ENCODE measurements around the gene CNRIP1. TPM values are rescaled to one million over a fixed set of nuclear protein-coding genes. Genes with fewer than 3 reads are reported as not detected.

CNRIP1 gene
- total RNA-seq, 2 experiments from 2014 or later: not detected

DNA sequence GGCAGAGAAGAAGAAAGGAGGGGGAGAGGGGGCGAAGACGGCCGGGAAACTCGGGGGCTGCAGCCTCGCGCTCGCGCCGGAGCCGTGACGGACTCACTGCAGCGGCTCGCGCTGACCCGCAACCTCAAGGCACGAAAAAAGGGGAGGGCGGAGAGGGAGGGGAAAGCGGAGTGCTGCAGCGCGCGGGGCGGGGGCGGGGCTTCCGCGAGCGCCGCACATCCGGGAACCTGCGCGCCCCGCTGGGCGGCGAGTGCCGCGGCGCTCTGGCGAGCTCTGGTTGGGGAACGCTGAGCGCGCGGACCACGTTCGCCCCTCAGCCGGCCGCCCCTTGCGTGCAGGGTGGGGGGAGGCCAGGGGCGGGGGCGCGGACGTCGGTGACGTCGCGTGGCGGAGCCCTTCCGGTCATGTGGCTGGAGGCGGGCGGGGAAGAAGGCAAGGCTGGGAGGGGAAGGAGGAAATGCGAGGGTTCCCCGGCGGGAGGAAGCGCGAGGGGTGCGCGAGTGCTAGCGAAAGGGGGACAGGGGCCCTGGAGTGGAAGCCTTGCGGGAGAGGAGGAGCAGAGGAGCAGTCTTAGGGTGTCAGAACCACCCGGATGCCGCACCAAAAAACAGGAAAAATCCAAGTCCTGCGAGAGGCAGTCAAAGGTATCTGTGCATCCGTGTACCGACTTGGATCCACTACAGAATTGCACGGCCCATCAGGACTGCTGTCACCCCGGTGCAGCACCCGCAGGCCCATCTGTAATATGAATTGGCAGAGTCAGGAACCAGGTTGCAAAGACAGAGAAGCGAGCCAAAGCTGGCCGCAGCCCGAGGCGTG, 67.1 kb downstream of the CNRIP1 start, which contains the start of gene PPP3R1:
PPP3R1 (minus strand) TSS at position 133 of the 819 bp plus-strand sequence. CDS start 405 bp downstream, outside the sequence.
- H3K36me3 Mint-ChIP-seq (ENCODE audit: low read depth): peaks cover 20% of the 10 kb centered on the region
- H3K27ac Mint-ChIP-seq: peak within 1 kb of the TSS; percentile 98
- DNase-seq: peak; percentile 96
- ChIA-PET POLR2A (interaction anchor here (0.6 to 5.2 kb wide), 24 partner anchors 9 to 480 kb away, joined by 3 to 43 read pairs (median 4); partner anchors contain the start of genes APLF, C1D, FBXO48 and PNO1), CTCF (interaction anchor here (0.9 to 2.9 kb wide), 5 partner anchors 27 to 189 kb away, joined by 3 to 12 read pairs (median 3); no protein-coding TSS in a partner anchor)
- no peaks in the 10 kb centered on the region for H3K9me3 Mint-ChIP-seq
- no peaks in the 10 kb centered on the region for H3K27me3 Mint-ChIP-seq
- peaks cover 41% of the 10 kb centered on the region for H3K4me1 Mint-ChIP-seq
- H3K4me3 Mint-ChIP-seq: peak within 1 kb of the TSS; percentile 98

DNA sequence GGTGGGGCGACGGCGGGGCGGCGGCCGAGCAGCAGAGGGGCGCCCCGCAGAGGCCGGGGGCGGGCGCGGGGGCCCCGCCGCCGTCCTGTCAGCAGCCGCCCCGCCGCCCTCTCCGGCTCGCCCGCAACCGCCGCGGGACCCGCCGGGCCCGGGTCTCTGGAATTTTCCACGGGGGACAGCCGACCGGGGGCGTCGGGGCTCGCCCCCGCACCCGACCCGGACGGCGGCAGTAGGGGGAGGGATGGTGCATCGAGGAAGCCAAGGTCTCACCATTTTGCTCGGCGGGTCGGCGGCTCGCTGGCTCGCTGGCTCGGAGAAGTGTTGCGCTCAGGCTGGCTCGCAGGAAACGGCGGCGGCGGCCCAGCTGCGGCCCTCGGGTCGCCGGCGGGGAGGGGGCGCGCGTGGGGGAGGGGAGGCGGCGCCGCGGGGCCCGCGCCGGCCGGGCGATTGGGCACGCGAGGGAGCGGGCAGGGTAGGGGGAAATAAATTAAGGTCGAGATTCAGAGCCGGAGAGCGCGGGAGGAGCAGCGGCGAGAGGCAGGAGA, 67.8 kb downstream of the CNRIP1 start:
- H3K9me3 Mint-ChIP-seq: no peaks in the 10 kb centered on the region
- CTCF ChIA-PET: interaction anchor here (0.9 to 3.3 kb wide), 5 partner anchors 45 to 56 kb away, joined by 3 to 28 read pairs (median 3); no protein-coding TSS in a partner anchor
- H3K4me3 Mint-ChIP-seq: peak overlapping the region; percentile 98
- H3K36me3 Mint-ChIP-seq (ENCODE audit: low read depth): peaks cover 20% of the 10 kb centered on the region
- POLR2A ChIA-PET: interaction anchor here (0.8 to 5.2 kb wide), 17 partner anchors 16 to 215 kb away, joined by 3 to 43 read pairs (median 4); partner anchors contain the start of genes APLF, FBXO48 and PNO1
- H3K4me1 Mint-ChIP-seq: peaks cover 41% of the 10 kb centered on the region
- H3K27ac Mint-ChIP-seq: peak overlapping the region; percentile 98
- DNase-seq: peak; percentile 51
- H3K27me3 Mint-ChIP-seq: no peaks in the 10 kb centered on the region

DNA sequence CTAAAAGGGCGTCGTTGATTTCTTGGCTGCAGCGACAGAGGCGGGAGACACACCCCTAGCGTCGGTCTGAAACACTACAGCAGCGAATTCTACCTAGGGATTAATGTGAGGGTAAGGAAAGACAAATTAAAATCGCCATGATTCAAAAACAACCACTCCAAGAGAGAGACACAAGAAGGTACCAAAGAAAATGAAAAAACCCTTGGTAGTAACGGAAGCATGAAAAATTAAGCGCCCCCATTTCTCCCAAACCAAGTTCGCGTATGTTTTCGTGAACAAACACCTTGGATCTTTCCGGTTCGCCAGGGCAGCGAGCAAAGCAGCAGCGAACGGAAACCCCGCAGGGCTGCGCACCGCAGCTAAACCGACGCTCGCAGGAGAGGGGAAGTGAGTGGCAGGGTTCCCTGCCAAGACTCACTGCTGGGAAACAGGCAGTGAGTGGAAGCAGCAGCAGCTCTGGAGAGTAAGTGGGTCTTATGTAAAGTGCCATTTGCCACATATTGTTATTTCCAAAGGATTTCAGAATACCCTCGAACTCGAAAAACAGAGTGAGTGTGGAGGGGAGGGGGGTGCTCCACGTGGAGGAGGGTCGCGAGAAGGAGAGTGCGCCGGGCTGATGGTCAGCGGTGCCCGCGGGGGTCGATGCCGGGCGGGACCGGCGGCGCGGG, 68.4 kb downstream of the CNRIP1 start:
- peaks cover 20% of the 10 kb centered on the region for H3K36me3 Mint-ChIP-seq (ENCODE audit: low read depth)
- peaks cover 39% of the 10 kb centered on the region for H3K4me1 Mint-ChIP-seq
- ChIA-PET POLR2A (interaction anchor here (0.8 to 5.2 kb wide), 7 partner anchors 15 to 215 kb away, joined by 3 to 43 read pairs (median 5); partner anchors contain the start of genes FBXO48 and PNO1), CTCF (interaction anchor here (0.9 to 3.3 kb wide), 4 partner anchors 44 to 55 kb away, joined by 3 to 28 read pairs (median 3); no protein-coding TSS in a partner anchor)
- no peaks in the 10 kb centered on the region for H3K9me3 Mint-ChIP-seq
- H3K27me3 Mint-ChIP-seq: no peaks in the 10 kb centered on the region
- peak overlapping the region; percentile 89 for H3K4me3 Mint-ChIP-seq
- DNase-seq: peak; percentile 83
- H3K27ac Mint-ChIP-seq: peak overlapping the region; percentile 98

DNA sequence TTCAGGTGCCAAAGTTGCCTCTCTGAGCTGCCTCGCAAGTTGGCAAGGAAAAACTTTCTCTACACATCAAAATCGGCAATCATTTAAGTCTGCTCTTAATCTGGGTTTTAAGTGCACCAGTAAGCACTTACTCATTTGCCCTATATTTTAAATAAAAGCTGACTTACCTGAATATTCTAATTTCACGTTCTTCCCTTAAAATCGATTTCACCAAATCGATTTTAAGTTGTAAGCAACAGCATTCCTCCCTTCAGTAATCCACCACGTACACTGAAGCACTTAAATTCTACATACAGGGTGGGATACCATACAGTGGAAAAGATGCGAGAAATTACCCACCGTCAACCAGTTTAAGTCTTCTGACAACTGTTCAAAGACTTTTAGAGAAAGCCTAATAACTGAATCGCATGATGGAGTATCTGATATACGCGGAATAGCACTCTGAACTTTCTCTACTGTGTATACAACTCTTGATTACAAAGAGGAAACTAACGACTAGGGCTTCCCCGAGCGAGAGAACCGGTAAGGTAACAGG, 69.0 kb downstream of the CNRIP1 start:
- POLR2A ChIA-PET: interaction anchor here (0.7 to 5.2 kb wide), 7 partner anchors 15 to 483 kb away, joined by 3 to 43 read pairs (median 4); partner anchors contain the start of genes FBXO48 and PNO1
- Mint-ChIP-seq H3K36me3 (ENCODE audit: low read depth) (peaks cover 20% of the 10 kb centered on the region), H3K4me1 (peaks cover 34% of the 10 kb centered on the region), H3K9me3 (no peaks in the 10 kb centered on the region), H3K27ac (peak overlapping the region; percentile 98), H3K4me3 (peak overlapping the region; percentile 89), H3K27me3 (no peaks in the 10 kb centered on the region)
- CTCF ChIA-PET: interaction anchor here (0.7 to 3.3 kb wide), 8 partner anchors 44 to 123 kb away, joined by 3 to 28 read pairs (median 3); partner anchors contain the start of gene PNO1
- DNase-seq: no peak

DNA sequence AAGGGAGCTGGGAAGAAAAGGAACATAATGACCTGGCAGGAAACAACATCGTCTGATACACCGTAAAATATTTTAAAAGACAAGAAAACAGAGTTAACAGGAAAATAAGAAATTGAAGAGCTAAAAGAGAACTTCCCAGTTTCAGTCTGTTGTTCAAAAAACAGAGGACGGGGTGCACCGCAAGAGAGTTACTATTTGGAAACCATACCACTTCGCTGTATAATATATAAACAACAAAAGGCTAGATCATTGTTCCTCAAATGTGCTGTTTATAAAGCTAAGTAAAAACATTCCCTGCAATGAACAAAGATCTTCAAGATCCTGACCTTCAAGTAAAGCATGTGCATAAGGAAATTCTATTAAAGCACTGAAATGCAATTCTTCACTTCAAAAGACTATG, 69.6 kb downstream of the CNRIP1 start:
- H3K4me1 Mint-ChIP-seq: peaks cover 31% of the 10 kb centered on the region

DNA sequence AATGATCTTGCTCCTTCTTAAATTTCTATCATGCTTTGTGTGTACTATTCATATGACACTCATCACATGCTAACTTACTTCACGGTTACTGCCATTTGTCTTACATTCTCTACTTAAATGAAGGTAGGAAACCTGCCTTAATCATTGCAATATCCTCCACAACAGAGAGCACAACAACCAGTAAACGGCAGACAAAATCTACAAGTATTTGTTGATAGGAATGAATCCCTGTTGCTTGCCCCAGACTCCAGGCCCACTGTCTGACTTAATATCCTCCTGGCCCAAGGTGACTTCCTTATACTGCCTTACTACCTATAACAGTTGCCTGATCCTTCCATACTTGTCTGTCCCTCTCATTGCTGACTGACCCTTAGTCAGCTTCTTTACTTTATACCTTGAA, 70.9 kb downstream of the CNRIP1 start:
- no peak overlapping the region for H3K27ac Mint-ChIP-seq
- no peaks in the 10 kb centered on the region for H3K9me3 Mint-ChIP-seq
- H3K27me3 Mint-ChIP-seq: no peaks in the 10 kb centered on the region
- no peak overlapping the region for H3K4me3 Mint-ChIP-seq
- peaks cover 18% of the 10 kb centered on the region for H3K4me1 Mint-ChIP-seq
- DNase-seq: no peak
- peaks cover 20% of the 10 kb centered on the region for H3K36me3 Mint-ChIP-seq (ENCODE audit: low read depth)
- CTCF ChIA-PET: interaction anchor here (0.7 to 3.3 kb wide), 3 partner anchors 53 to 157 kb away, joined by 3 to 28 read pairs (median 4); partner anchors contain the start of gene PNO1
- POLR2A ChIA-PET: no interaction called here

More for the DNA sequence above, 69.6 kb downstream of the CNRIP1 start:
- CTCF ChIA-PET: interaction anchor here (0.7 to 3.3 kb wide), 5 partner anchors 47 to 123 kb away, joined by 3 to 28 read pairs (median 4); partner anchors contain the start of gene PNO1
- Mint-ChIP-seq H3K9me3 (no peaks in the 10 kb centered on the region), H3K4me3 (peak overlapping the region; percentile 89), H3K36me3 (ENCODE audit: low read depth) (peaks cover 20% of the 10 kb centered on the region), H3K27me3 (no peaks in the 10 kb centered on the region), H3K27ac (peak overlapping the region; percentile 98)
- POLR2A ChIA-PET: interaction anchor here (0.7 to 5.2 kb wide), 4 partner anchors 22 to 483 kb away, joined by 3 to 43 read pairs (median 4); partner anchors contain the start of genes FBXO48 and PNO1
- no peak for DNase-seq

DNA sequence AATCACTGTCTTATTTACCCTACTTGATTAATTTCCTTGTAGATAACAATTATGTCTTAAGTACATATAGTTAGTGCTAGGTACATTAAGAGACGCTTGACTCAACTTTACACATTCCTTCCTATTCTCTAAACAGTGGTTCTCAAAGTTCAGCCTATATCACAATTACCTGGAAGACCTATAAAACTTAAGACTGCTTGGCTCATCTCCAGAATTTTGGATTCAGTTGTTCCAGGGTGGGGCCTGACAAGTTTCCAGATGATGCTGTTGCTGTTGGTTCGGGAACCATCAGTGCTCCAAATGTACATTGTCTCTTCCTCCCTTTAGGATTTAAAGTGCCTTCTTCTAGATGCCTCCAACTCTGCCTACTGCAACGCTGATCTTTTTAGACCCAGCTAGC, 71.4 kb downstream of the CNRIP1 start:
- peaks cover 15% of the 10 kb centered on the region for H3K4me1 Mint-ChIP-seq
- DNase-seq: no peak
- no peak overlapping the region for H3K27ac Mint-ChIP-seq
- peaks cover 18% of the 10 kb centered on the region for H3K36me3 Mint-ChIP-seq (ENCODE audit: low read depth)
- H3K9me3 Mint-ChIP-seq: no peaks in the 10 kb centered on the region
- no peak overlapping the region for H3K4me3 Mint-ChIP-seq
- ChIA-PET CTCF (interaction anchor here (3.3 kb wide), 1 partner anchor 52 kb away, joined by 28 read pairs; no protein-coding TSS in a partner anchor), POLR2A (no interaction called here)
- no peaks in the 10 kb centered on the region for H3K27me3 Mint-ChIP-seq

DNA sequence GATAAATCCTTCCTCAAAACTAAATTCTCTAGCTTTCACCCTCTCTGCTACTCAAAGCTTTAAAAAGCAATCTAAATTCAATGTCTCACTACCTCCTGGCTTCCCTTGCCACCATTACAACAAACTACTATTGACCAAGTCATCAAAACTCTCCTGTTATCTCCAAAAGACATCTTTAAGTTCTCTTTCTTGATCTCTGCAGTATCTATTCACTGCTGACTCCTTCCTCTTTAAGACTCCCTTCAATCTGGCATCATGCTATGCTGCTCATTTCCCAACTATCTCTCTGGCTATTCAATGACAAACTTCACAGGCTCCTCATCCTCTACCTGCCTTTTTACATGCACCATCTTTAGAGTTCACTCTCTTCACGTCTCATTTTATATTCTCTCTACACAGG, 73.4 kb downstream of the CNRIP1 start:
- ChIA-PET POLR2A (interaction anchor here (1.0 kb wide), 2 partner anchors 43 to 51 kb away, joined by 3 read pairs; no protein-coding TSS in a partner anchor), CTCF (interaction anchor here (1.0 to 1.8 kb wide), 4 partner anchors 36 to 54 kb away, joined by 3 to 5 read pairs (median 4); no protein-coding TSS in a partner anchor)
- Mint-ChIP-seq H3K36me3 (ENCODE audit: low read depth) (peaks cover 16% of the 10 kb centered on the region), H3K4me1 (peaks cover 16% of the 10 kb centered on the region), H3K27me3 (no peaks in the 10 kb centered on the region), H3K9me3 (no peaks in the 10 kb centered on the region), H3K27ac (no peak overlapping the region), H3K4me3 (no peak overlapping the region)
- no peak for DNase-seq

DNA sequence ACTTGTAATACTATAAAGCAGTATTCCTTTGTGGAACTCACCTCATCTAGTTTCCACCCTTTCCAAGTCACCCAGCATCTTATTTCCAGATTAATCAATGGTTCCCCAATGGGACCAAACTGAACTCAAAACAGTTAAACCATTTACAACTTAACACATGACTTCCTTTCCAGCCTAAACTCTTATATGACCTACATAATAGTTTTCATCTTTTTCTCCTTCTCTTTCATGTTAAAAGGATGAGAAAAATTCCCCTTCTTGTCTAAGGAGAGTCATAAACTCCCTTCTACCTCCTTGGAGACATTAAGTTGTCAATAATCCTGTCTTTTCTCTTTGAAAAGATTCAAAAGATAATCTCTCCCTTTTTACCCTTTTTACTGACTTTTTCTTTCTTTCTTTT, 74.1 kb downstream of the CNRIP1 start:
- ChIA-PET POLR2A (interaction anchor here (1.0 kb wide), 1 partner anchor 42 kb away, joined by 3 read pairs; no protein-coding TSS in a partner anchor), CTCF (interaction anchor here (1.0 to 4.0 kb wide), 4 partner anchors 37 to 53 kb away, joined by 3 to 13 read pairs (median 4); no protein-coding TSS in a partner anchor)
- Mint-ChIP-seq H3K27me3 (no peaks in the 10 kb centered on the region), H3K9me3 (no peaks in the 10 kb centered on the region), H3K4me1 (peaks cover 20% of the 10 kb centered on the region), H3K4me3 (no peak overlapping the region), H3K27ac (no peak overlapping the region), H3K36me3 (ENCODE audit: low read depth) (peaks cover 11% of the 10 kb centered on the region)
- no peak for DNase-seq

DNA sequence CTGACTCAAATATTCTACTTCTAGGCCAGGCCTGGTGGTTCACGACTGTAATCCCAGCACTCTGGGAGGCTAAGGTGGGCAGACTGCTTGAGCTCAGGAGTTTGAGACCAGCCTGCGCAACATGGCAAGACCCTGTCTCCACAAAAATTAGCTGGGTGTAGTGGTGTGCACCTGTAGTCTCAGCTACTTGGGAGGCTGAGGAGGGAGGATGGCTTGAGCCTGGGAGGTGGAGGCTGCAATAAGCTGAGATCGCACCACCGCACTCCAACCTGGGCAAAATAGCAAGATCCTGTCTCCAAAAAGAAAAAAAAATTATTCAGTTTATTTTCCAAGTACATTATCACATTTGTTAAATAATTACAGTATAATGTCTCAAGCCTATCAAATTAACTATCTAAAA, 74.7 kb downstream of the CNRIP1 start:
- H3K4me3 Mint-ChIP-seq: no peak overlapping the region
- ChIA-PET POLR2A (interaction anchor here (0.7 kb wide), 1 partner anchor 40 kb away, joined by 3 read pairs; no protein-coding TSS in a partner anchor), CTCF (interaction anchor here (1.8 to 4.0 kb wide), 2 partner anchors 49 to 52 kb away, joined by 5 to 13 read pairs; no protein-coding TSS in a partner anchor)
- DNase-seq: no peak
- peaks cover 20% of the 10 kb centered on the region for H3K4me1 Mint-ChIP-seq
- no peaks in the 10 kb centered on the region for H3K9me3 Mint-ChIP-seq
- peaks cover 10% of the 10 kb centered on the region for H3K36me3 Mint-ChIP-seq (ENCODE audit: low read depth)
- no peaks in the 10 kb centered on the region for H3K27me3 Mint-ChIP-seq
- H3K27ac Mint-ChIP-seq: no peak overlapping the region

DNA sequence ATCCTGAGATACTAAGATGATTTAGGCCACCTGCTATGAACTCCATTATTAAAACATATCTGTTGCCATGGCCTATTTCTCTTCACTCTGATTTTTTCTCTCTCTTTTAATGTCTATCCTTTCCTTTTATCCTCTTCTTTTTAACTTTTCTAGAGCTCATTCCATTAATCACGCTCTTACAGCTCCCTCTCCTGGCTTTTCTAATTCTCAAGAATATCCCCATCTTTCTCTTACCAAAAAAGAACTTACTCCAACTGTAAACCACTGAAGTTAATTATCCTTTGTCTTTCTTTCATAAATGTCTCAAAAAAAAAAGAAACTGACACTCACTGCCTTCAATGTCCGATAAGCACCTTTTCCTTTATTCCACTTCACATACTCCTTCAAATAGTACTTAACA, 75.3 kb downstream of the CNRIP1 start:
- ChIA-PET POLR2A (interaction anchor here (0.7 kb wide), 1 partner anchor 41 kb away, joined by 3 read pairs; no protein-coding TSS in a partner anchor), CTCF (interaction anchor here (4.0 kb wide), 1 partner anchor 48 kb away, joined by 13 read pairs; no protein-coding TSS in a partner anchor)
- Mint-ChIP-seq H3K4me1 (peaks cover 20% of the 10 kb centered on the region), H3K27me3 (no peaks in the 10 kb centered on the region), H3K4me3 (no peak overlapping the region), H3K9me3 (no peaks in the 10 kb centered on the region), H3K27ac (no peak overlapping the region), H3K36me3 (ENCODE audit: low read depth) (peaks cover 9% of the 10 kb centered on the region)
- no peak for DNase-seq
